ENCODE measurements around the gene TMEM258. TPM values are rescaled to one million over a fixed set of nuclear protein-coding genes. Genes with fewer than 3 reads are reported as not detected.
A peak's percentile ranks its signal among the peaks of the same experiment; 100 is the strongest.

The TMEM258 gene
- total RNA-seq, 1 donor from 2014 or later, result 61.3 TPM

DNA sequence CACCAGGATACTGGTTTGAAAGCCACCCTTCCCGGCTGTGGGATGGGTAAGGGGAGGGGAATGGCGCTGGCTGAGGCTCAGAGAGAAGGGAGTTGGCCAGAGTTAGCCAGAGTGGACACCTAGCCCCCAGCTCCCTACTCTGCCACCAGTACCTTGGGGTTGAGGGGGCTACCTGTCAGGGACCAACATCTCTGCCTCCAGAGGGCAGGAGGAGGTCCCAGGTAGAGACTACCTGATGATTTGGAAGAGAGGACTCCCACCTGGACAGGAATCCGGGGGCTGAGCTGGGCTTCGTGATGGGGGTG lies 36.3 kb downstream of the TMEM258 start:
- TF ChIP-seq, protein P1, sequence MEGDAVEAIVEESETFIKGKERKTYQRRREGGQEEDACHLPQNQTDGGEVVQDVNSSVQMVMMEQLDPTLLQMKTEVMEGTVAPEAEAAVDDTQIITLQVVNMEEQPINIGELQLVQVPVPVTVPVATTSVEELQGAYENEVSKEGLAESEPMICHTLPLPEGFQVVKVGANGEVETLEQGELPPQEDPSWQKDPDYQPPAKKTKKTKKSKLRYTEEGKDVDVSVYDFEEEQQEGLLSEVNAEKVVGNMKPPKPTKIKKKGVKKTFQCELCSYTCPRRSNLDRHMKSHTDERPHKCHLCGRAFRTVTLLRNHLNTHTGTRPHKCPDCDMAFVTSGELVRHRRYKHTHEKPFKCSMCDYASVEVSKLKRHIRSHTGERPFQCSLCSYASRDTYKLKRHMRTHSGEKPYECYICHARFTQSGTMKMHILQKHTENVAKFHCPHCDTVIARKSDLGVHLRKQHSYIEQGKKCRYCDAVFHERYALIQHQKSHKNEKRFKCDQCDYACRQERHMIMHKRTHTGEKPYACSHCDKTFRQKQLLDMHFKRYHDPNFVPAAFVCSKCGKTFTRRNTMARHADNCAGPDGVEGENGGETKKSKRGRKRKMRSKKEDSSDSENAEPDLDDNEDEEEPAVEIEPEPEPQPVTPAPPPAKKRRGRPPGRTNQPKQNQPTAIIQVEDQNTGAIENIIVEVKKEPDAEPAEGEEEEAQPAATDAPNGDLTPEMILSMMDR (IDR thresholded peaks at IDR 0.05; ENCODE audit: insufficient read depth, low read length, severe bottlenecking), result no peak
- Histone ChIP-seq H3K36me3 (ENCODE audit: control insufficient read depth, insufficient read depth, low read length) (no peaks in the 10 kb centered on the region), H3K4me3 (ENCODE audit: low read depth, low read length) (no peak overlapping the region), H3K27me3 (ENCODE audit: control insufficient read depth, insufficient read depth, low read length) (peaks cover 9% of the 10 kb centered on the region)
- no peak for FAIRE-seq
- DNase-seq (ENCODE audit: low read depth), result no peak

DNA sequence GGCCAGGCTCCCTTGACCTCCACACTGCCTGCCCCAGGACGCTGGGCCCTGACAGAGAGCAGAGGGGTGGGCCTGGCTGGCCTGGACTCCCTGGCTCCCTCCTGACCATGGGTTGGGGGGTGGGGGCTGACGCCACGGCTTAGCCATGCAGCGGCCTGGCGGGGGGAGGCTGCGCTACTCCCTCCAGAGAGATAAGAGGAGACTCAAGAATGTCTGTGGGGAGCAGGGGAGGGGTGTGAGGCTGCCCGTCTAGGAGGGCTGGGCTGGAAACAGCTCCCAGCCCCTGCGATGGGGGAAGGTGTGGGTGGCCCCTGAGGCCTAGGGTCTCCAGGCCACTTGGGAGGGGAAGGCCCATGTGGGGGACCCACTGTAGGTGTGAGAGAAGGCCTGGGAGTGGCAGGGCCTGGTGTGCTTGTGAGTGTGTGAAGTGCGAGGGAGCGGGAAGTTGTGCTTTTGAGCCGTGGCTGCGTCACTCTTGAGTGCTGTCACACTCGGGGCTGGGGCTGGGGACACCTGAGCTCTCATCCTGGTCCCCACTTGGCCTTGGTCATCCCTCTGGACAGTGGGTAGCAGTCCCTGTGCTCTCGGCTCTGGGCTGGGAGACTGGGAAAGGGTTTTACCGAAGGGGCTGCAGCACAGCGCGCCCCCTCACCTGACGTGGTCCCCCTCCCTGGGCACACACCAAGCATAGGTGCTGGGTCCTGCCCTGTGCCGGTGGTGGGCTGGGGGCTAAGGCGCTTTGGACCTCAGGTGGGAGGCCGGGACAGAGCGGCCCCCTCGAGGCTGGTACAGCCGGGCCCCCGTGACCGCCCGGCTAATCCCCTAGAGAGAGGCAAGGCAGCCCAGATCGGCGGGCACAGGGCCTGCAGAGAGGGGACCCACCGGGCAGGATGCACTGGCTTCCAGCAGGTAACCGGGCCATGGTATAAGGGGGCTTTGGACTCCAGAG lies 37.6 kb downstream of the TMEM258 start:
- FAIRE-seq (no peak), DNase-seq (ENCODE audit: low read depth) (no peak)
- Histone ChIP-seq H3K4me3 (ENCODE audit: low read depth, low read length) (no peak overlapping the region), H3K36me3 (ENCODE audit: control insufficient read depth, insufficient read depth, low read length) (no peaks in the 10 kb centered on the region), H3K27me3 (ENCODE audit: control insufficient read depth, insufficient read depth, low read length) (peaks cover 7% of the 10 kb centered on the region)
- TF ChIP-seq, protein P1 (IDR thresholded peaks at IDR 0.05; ENCODE audit: insufficient read depth, low read length, severe bottlenecking), result no peak

DNA sequence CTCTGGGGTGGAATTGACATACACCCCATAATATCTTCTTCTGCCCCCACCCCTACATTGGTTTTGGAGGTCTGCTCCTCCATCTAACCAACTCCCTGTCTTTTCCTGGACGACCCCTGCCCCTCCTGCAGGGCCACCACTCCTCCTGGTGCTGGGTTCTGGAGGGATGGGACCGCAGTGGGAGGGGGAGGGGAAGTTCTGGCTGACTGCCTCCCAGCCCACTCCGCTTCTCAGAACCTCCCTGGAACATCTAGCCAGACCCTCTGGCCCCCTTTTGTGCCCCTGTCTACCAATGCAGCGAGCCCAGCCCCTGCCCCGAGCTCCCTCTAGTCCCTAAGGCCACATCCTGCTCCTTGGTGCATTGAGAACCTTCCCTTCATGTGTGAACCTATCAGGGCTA lies 38.7 kb downstream of the TMEM258 start:
- TF ChIP-seq, protein P1 (IDR thresholded peaks at IDR 0.05; ENCODE audit: insufficient read depth, low read length, severe bottlenecking), result no peak
- H3K27me3 ChIP-seq (ENCODE audit: control insufficient read depth, insufficient read depth, low read length), result peaks cover 7% of the 10 kb centered on the region
- FAIRE-seq (no peak), DNase-seq (ENCODE audit: low read depth) (no peak)
- H3K4me3 ChIP-seq (ENCODE audit: low read depth, low read length), result no peak overlapping the region
- no peaks in the 10 kb centered on the region for H3K36me3 ChIP-seq (ENCODE audit: control insufficient read depth, insufficient read depth, low read length)

DNA sequence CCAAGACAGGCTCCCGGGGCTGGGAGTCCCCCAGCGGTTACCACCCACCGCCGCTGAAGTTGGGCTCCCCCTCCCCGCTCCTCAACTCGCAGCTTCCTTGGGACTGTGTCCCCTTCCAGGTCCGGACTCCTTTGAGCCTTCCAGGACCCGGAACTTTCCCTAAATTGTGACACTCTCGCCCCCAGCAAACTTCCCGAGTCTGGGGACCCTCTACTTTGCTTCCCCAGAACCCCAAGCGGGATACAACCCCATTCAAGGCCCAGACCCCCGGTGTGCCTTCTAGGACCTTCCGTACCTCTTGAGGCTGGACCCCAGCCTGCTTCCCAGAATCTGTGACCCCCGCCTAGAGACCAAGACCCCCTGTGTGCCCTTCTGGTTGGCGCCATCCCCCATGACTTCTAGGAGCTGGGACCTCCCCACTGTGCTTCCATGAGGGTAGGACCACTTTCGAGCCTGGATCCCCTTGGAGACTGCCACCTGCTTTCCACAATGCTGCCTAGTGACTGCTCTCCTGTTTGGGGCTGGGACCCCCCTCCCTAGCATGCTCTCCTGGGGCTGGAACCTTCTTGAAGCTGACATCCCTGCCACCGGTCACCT lies 39.4 kb downstream of the TMEM258 start:
- no peak overlapping the region for H3K4me3 ChIP-seq (ENCODE audit: low read depth, low read length)

DNA sequence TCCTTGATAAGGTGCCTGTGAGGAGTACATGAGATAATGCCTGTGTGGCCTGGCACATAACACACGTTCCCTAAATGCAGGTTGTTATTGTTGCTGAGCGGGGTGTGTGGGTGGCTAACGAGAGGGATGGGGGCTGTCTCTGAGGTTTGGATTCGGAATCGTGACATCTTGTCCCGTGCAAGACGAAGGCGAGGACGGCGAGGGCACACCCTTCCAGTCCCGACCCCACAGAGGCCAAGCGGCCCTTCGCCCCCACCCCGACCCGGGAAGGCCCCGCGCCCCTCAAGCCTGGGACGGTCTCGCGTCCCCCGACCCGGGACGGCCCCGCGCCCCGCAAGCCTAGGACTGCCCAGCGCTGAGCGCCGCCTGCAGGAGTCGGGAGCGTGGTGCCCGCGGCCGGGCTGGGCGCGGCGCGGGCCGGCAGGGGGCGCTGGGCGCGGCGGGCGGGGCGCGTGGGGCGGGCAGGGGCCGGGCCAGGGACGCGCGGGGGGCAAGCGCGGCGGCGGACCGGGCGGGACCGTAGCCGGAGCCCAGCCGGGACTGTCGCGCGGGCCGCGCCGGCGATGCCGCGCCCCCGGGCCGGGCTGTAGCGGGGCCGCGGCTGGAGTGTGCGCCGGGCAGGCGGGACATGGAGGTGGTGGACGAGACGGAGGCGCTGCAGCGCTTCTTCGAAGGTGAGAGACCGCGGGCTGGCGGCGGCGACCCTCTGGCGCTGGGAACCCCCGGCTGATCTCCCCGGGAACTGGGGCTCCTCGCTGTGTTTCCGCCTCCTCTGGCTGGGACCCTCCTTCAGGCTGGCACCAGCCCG lies 40.1 kb downstream of the TMEM258 start, which contains the start of gene MYRF:
MYRF (plus strand) TSS at position 520 of the 808 bp plus-strand sequence; CDS start at position 629, 109 bp downstream.
- TF ChIP-seq, protein P1 (IDR thresholded peaks at IDR 0.05; ENCODE audit: insufficient read depth, low read length, severe bottlenecking), result peak; percentile 58
- DNase-seq (ENCODE audit: low read depth), result no peak

More for the DNA sequence above, 39.4 kb downstream of the TMEM258 start:
- TF ChIP-seq, protein P1 (IDR thresholded peaks at IDR 0.05; ENCODE audit: insufficient read depth, low read length, severe bottlenecking), result no peak
- FAIRE-seq, result no peak
- H3K36me3 ChIP-seq (ENCODE audit: control insufficient read depth, insufficient read depth, low read length), result no peaks in the 10 kb centered on the region
- DNase-seq (ENCODE audit: low read depth), result no peak
- peaks cover 7% of the 10 kb centered on the region for H3K27me3 ChIP-seq (ENCODE audit: control insufficient read depth, insufficient read depth, low read length)

More for the DNA sequence above, 40.1 kb downstream of the TMEM258 start, which contains the start of gene MYRF:
- FAIRE-seq, result no peak
- Histone ChIP-seq H3K4me3 (ENCODE audit: low read depth, low read length) (peak within 1 kb of the TSS; percentile 10), H3K36me3 (ENCODE audit: control insufficient read depth, insufficient read depth, low read length) (no peaks in the 10 kb centered on the region), H3K27me3 (ENCODE audit: control insufficient read depth, insufficient read depth, low read length) (peaks cover 7% of the 10 kb centered on the region)

Data from bronchial epithelial cell (primary cell).